Stimulated activated CD4-positive, alpha-beta T cell treated with anti-CD3 and anti-CD28 coated beads, Interleukin-4, amount 100 ng/mL, for 48 hours (primary cell): ENCODE data around the gene FGGY.

ENCODE experiments used
- DNase-seq, 2 donors: peaks; one replicate each; pipeline ENCODE4 v3.0.0-alpha.2; 2020; ENCODE audit warnings: low read depth in 2 of 2

The FGGY gene

GRCh38 chr1:59384443-59384842, 87.5 kb downstream of the FGGY start:
- no peak for DNase-seq

GRCh38 chr1:59388191-59388590, 91.3 kb downstream of the FGGY start:
- DNase-seq: no peak

DNA sequence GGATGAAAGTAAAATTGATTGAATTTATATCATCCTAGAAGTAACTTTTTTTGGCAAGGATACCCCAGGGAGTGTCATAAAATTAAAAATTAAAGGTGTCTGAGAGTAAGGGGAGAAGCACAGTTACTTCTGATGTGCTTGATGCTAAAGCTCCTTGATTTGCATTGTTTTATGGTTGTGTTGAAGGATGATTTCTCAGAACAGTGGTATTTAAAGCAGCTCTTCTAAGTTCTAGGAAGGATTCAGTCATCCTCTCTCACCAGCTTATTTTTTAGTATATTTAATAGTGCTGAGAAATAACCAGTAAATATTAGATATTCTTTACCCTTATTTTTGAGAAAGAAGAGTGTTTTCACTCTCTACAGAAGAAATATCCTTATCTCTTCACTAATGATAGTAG, 93.0 kb downstream of the FGGY start:
- no peak for DNase-seq

GRCh38 chr1:59390307-59390706, 93.4 kb downstream of the FGGY start:
- no peak for DNase-seq

DNA sequence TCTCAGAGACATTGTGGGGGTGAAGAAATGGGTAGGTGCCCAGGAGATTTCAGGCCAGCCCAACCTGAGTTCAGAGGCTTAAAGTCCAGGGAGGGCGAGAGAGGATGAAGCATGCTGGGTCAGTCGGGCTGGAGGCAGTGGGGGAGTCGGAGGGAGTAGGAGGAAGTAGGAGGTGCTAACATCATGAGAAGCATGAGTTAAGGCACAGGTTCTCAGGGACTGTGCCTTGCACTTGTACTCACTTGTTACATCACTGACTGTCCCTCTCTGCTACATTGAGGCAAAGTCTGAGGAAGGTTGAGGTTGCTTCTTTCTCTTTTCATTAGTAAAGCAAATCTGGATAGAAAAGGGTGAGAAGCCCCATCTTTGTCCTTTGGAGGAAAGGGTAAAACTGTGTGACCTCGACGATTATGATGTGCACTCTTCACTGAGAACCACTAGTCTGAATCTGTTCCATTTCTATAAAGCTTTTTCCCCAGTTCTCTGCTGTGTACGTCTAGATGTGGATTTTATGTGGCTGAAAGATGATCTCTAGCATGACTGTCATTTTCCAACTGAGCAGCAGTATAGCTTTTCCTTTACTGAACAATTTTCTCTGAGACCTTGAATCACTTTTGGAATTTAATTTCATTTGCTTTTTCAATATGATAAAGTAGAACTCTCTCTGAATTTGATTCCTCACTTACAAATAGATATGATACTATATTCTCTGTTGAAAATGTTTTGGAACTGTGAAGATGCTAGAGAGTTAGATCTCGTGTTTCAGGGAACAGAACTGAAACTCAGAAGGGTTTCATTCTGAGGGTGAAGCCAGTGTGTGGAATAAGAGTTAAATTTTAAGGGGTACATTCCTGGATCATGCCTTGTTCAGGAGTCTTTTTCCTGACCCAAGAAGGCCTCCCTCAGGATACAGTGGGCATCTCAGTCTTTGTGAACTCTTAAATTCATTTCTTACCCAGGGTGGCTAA, 94.6 kb downstream of the FGGY start:
- no peak for DNase-seq

DNA sequence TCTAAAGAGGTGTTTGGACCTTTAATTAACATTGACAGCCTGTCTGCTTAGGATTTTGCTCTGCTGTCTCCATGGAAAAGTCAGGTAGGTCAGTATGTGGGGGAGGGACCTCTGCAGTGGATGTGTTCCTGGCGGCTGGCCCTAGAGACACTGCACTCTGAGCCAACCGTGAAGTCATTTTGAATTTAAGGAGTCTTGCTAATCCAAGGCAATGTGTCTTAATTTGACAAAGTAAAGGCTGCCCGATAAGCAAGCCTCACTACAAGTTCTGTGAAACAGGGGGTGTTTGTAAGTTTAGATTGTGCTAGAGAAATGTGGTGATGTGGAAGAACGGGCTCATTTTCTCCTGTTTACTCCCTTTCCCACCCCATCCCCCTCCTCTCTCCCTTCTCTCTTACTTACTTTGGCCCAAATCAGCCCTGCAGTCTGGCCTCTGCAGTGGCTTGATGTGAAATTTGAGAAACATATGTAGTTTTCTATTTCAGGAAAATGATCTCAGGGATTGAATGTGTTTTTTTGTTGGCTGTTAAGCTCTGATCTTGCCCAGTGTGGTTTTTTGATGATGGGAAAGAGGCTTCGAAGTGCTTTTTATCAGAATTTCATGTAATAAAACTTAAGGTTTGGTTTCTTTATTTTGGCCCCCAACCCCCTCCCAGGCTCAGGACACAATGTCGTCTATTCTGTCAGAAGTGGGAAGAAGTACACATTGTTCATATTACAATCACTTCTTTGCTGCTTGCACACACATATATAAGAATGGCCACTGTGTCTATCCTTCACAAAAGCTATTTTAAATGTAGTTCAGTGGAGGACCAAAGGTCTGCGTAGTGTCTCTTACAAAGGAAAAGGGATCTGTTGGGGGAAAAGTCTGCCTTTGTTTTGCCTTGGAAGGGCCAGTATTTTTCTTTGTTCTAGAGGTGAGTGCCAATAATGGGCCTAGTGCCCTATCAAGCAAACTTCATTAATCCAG, 96.6 kb downstream of the FGGY start:
- no peak for DNase-seq

- no peak for DNase-seq
These were observed 98.0 kb downstream of the FGGY start for GRCh38 chr1:59394706-59395425.

DNA sequence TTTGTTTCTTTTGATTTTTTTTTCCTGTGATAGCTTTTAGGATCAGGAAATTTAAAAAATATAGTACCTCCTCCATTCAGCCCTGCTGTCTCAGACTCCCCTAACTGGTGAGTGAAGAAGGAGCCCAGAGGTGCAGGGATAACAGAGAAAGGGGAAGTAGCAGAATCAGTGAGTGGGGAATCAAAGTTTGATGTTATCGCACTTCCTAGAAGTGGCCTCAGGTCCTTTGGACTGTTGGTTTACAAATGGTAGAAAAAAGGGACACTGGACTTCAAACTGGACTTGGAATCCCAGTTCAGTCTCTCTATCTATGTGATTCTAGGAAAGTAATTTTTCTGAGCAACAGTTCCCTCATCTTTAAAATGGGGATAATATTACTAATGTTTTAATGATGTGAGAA, 99.5 kb downstream of the FGGY start:
- DNase-seq: no peak

GRCh38 chr1:59397139-59397858, 100.4 kb downstream of the FGGY start:
- DNase-seq: no peak

DNA sequence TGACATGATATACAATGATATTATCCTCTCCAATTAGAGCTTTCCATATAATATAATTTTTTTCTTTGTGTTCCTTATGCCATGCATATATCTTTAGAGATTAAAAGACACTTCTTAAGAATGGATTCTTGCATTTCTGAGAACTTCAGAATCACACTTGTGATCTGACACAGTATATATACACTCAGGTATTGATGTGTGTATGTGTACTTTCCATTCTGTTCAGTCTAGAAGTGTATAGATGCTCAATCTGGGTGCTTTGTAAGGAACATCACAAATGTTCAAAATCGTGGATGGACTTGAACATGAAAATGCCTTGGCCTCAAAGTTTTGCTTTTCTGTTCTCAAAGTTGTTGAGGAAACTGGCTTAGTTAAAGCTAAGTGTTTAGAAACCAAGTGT, 102.7 kb downstream of the FGGY start:
- DNase-seq: no peak

DNA sequence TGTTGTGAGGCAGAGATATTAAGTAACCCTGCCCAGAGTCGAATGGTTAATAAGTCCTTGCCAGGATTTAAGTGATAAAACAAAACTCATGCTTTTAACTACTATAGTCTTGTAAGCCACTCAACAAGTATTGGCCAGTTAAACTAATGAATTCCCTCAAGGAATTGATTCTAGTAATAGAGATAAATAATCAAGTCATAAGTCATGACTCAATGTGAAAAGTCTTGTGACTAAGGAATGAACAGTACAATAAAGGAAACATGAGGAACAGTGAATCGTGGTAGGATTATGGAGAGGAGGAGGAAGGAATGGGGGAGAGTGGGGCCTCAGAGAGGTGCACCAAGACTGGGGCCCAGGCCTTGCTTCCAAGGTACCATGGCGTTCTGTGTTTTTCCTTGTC, 104.7 kb downstream of the FGGY start:
- no peak for DNase-seq

GRCh38 chr1:59404796-59405195, 107.9 kb downstream of the FGGY start:
- no peak for DNase-seq

- DNase-seq: no peak
These were observed 109.7 kb downstream of the FGGY start for GRCh38 chr1:59406437-59407164.

- no peak for DNase-seq
These were observed 111.8 kb downstream of the FGGY start for GRCh38 chr1:59408608-59409240.

- DNase-seq: no peak
These were observed 112.7 kb downstream of the FGGY start for GRCh38 chr1:59409549-59409948.

GRCh38 chr1:59409986-59410385, 113.1 kb downstream of the FGGY start:
- no peak for DNase-seq

DNA sequence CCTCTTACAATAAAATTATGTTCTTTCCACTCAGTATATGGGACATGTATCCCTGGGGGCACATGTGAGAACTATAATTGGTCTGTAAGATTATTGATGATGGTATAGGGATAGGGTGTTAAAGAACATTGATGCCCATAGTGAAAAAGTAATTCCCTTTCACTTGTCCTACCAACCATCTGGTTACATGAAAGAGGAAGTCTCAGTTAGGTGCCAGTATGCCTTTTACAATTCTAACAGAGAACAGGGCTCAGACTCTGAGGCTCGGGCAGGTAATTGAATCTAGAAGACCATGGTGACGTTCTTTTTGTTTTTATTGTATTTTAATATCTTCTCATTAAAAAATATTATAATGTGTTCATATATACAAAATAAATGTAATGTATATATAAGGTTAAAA, 113.6 kb downstream of the FGGY start:
- DNase-seq: no peak

- no peak for DNase-seq
These were observed 114.3 kb downstream of the FGGY start for GRCh38 chr1:59411147-59411546.

DNA sequence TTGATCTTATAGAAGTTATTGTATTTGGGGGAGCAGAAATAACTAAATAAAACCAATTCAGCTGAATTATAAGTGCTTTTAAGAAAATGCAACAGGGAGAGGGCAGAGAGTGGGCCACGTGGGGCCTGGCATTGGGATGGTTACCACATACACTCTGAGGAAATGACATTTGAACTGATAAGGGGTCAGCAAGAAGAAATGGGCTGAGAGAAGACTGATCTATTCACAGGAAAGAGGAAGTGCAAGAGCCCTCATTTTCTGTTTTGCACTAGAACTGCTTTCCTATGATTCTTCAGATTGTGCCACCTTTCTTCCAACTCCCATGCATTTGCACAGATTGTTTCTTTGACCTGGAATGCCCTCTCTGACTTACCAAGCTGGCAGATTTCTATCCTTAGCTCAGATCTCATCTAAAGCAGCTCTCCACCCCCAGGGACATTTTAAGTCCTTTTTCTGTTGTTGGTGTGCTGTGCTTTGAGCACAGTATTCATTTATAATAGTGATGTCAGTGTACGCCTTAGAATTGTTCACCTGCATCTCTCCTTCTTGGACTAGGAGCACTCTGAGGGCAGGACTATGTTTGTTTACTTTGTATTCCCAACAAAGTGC, 115.9 kb downstream of the FGGY start:
- DNase-seq: no peak

GRCh38 chr1:59413327-59413720, 116.4 kb downstream of the FGGY start:
- no peak for DNase-seq
